IPS-20b (cell line): ENCODE results near the gene CCDC50.

Experiments
- H3K27ac ChIP-seq: one replicate; pipeline ENCODE4 v1.5.1; 2013; ENCODE audit warnings: low read length
- H3K27me3 ChIP-seq: 2 replicates; pipeline ENCODE4 v1.6.1; 2013; ENCODE audit warnings: mild to moderate bottlenecking, low read length, inconsistent platforms; ENCODE audit not compliant: insufficient read depth
- H3K36me3 ChIP-seq: 2 replicates; pipeline ENCODE4 v1.6.1; 2013; ENCODE audit warnings: low read depth, mild to moderate bottlenecking, inconsistent platforms, low read length, moderate library complexity; ENCODE audit not compliant: insufficient read depth
- H3K4me1 ChIP-seq: 2 replicates; pipeline ENCODE4 v1.6.1; 2013; ENCODE audit warnings: mild to moderate bottlenecking, control low read depth, inconsistent platforms, low read length, moderate library complexity; ENCODE audit not compliant: insufficient read depth
- H3K4me3 ChIP-seq: 2 replicates; pipeline ENCODE4 v1.5.1; 2013; ENCODE audit warnings: mild to moderate bottlenecking, low read length, inconsistent platforms
- H3K9ac ChIP-seq: 2 replicates; pipeline ENCODE4 v1.6.1; 2013; ENCODE audit warnings: low read depth, mild to moderate bottlenecking, inconsistent platforms, low read length, moderate library complexity
- H3K9me3 ChIP-seq: 2 replicates; pipeline ENCODE4 v1.6.1; 2013; ENCODE audit warnings: mild to moderate bottlenecking, low read depth, low read length, inconsistent platforms; ENCODE audit not compliant: insufficient read depth

CCDC50 gene

GRCh38 chr3:191432162-191432561 is 103.0 kb downstream of the CCDC50 start:
- Histone ChIP-seq H3K9ac (no peak overlapping the region), H3K36me3 (no peaks in the 10 kb centered on the region), H3K4me1 (no peaks in the 10 kb centered on the region), H3K4me3 (no peak overlapping the region), H3K27ac (no peak overlapping the region), H3K9me3 (no peaks in the 10 kb centered on the region), H3K27me3 (no peaks in the 10 kb centered on the region)

GRCh38 chr3:191434024-191434423 is 104.8 kb downstream of the CCDC50 start:
- H3K27me3 ChIP-seq = no peaks in the 10 kb centered on the region
- no peaks in the 10 kb centered on the region for H3K36me3 ChIP-seq
- no peak overlapping the region for H3K9ac ChIP-seq
- H3K4me3 ChIP-seq = no peak overlapping the region
- no peaks in the 10 kb centered on the region for H3K4me1 ChIP-seq
- no peaks in the 10 kb centered on the region for H3K9me3 ChIP-seq
- H3K27ac ChIP-seq = no peak overlapping the region

DNA sequence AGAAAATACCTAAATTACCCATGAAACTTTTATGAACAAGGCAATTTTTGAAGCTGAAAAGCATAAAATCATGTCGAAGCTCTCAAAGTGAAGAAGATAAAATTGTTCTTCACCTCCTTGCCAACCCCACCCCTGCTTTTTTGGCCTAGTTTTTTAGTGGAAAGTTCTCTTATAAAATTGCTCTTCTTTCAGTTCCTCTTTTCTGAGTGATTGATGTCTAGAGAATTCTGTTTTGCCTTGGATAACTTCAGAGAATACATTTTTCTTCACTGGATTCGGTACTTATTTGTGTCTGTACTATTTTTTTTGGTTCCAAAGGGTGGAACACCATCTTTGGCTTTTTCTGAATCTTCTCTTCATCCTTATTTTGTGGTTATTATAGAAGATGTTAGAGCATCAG is 106.8 kb downstream of the CCDC50 start:
- Histone ChIP-seq H3K27ac (no peak overlapping the region), H3K9ac (no peak overlapping the region), H3K4me3 (no peak overlapping the region), H3K27me3 (no peaks in the 10 kb centered on the region), H3K4me1 (no peaks in the 10 kb centered on the region), H3K36me3 (no peaks in the 10 kb centered on the region), H3K9me3 (no peaks in the 10 kb centered on the region)

- H3K27me3 ChIP-seq = no peaks in the 10 kb centered on the region
- no peaks in the 10 kb centered on the region for H3K4me1 ChIP-seq
- no peaks in the 10 kb centered on the region for H3K36me3 ChIP-seq
- no peak overlapping the region for H3K27ac ChIP-seq
- H3K4me3 ChIP-seq = no peak overlapping the region
- no peaks in the 10 kb centered on the region for H3K9me3 ChIP-seq
- H3K9ac ChIP-seq = no peak overlapping the region
Observed at GRCh38 chr3:191438150-191438814, 109.1 kb downstream of the CCDC50 start.

DNA sequence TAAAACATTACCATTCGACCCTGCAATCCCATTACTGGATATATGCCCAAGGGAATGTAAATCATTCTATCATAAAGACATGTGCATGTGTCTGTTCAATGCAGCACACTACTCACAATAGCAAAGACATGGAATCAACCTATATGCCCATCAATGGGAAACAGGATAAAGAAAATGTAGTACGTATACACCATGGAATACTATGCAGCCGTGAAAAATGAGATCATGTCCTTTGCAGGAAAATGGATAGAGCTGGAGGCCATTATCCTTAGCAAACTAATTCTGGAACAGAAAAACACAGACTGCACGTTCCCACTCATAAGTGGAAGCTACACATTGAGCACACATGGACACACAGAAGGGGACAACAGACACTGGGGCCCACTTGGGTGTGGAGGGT is 111.3 kb downstream of the CCDC50 start:
- H3K36me3 ChIP-seq = no peaks in the 10 kb centered on the region
- no peaks in the 10 kb centered on the region for H3K4me1 ChIP-seq
- H3K4me3 ChIP-seq = no peak overlapping the region
- H3K9ac ChIP-seq = no peak overlapping the region
- H3K9me3 ChIP-seq = no peaks in the 10 kb centered on the region
- H3K27ac ChIP-seq = no peak overlapping the region
- H3K27me3 ChIP-seq = no peaks in the 10 kb centered on the region

- H3K36me3 ChIP-seq = no peaks in the 10 kb centered on the region
- no peaks in the 10 kb centered on the region for H3K27me3 ChIP-seq
- no peaks in the 10 kb centered on the region for H3K9me3 ChIP-seq
- H3K4me1 ChIP-seq = no peaks in the 10 kb centered on the region
- no peak overlapping the region for H3K9ac ChIP-seq
- H3K27ac ChIP-seq = no peak overlapping the region
- no peak overlapping the region for H3K4me3 ChIP-seq
Observed at GRCh38 chr3:191441687-191442086, 112.5 kb downstream of the CCDC50 start.

GRCh38 chr3:191444569-191444968 is 115.4 kb downstream of the CCDC50 start:
- Histone ChIP-seq H3K36me3 (no peaks in the 10 kb centered on the region), H3K27ac (no peak overlapping the region)

More at GRCh38 chr3:191444569-191444968, 115.4 kb downstream of the CCDC50 start:
- H3K4me3 ChIP-seq = no peak overlapping the region
- no peaks in the 10 kb centered on the region for H3K9me3 ChIP-seq
- no peak overlapping the region for H3K9ac ChIP-seq
- no peaks in the 10 kb centered on the region for H3K4me1 ChIP-seq
- H3K27me3 ChIP-seq = no peaks in the 10 kb centered on the region
